Astrocyte of the spinal cord (primary cell): ENCODE results near the gene CCHCR1.
"Not testable (repeated sequence)": the region's sequence is repeated elsewhere in the genome, so short reads cannot be mapped to it uniquely, and the experiment has no call there.

Source experiments
- DNase-seq: peaks from one replicate; pipeline ENCODE4 v3.0.0; 2011; ENCODE audit warnings: low read depth, low spot score
- H3K4me3 ChIP-seq: 2 replicates; pipeline ENCODE4 v1.5.1; 2011; ENCODE audit warnings: low read depth, mild to moderate bottlenecking, low read length, moderate library complexity
- CTCF ChIP-seq: IDR thresholded peaks from 2 replicates; pipeline ENCODE4 v1.5.1; 2012; ENCODE audit warnings: low read depth, mild to moderate bottlenecking, low read length, inconsistent platforms
- in situ Hi-C: cut with HindIII; loops from 2 replicates; pipeline ENCODE4 v1.10.0; 2017; ENCODE audit warnings: low sequenced_read_pairs

Gene CCHCR1

GRCh38 chr6:31170987-31171671 is 13.5 kb upstream of the CCHCR1 start:
- no peak for TF ChIP-seq CTCF
- no peak for DNase-seq
- in situ Hi-C loops, result no loop called here
- no peak overlapping the region for H3K4me3 ChIP-seq

DNA sequence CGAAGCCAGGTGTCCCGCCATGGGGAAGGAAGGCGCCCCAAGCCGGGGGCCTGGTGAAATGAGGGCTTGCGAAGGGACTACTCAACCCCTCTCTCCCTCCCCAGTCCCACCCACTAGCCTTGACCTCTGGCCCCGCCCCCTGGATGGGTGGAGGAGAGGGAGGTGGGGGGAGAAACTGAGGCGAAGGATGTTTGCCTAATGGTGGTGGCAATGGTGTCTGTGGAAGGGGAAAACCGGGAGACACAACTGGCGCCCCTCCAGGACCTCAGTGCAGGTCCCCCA is 12.9 kb upstream of the CCHCR1 start, which contains the start of gene POU5F1:
Gene POU5F1, minus strand, starts transcription at position 83 of the 282 bp plus-strand sequence. Its CDS starts 62 bp downstream, at position 21.
- in situ Hi-C loops, result no loop called here
- no peak for TF ChIP-seq CTCF
- no peak for DNase-seq
- H3K4me3 ChIP-seq, result no peak within 1 kb of the TSS

DNA sequence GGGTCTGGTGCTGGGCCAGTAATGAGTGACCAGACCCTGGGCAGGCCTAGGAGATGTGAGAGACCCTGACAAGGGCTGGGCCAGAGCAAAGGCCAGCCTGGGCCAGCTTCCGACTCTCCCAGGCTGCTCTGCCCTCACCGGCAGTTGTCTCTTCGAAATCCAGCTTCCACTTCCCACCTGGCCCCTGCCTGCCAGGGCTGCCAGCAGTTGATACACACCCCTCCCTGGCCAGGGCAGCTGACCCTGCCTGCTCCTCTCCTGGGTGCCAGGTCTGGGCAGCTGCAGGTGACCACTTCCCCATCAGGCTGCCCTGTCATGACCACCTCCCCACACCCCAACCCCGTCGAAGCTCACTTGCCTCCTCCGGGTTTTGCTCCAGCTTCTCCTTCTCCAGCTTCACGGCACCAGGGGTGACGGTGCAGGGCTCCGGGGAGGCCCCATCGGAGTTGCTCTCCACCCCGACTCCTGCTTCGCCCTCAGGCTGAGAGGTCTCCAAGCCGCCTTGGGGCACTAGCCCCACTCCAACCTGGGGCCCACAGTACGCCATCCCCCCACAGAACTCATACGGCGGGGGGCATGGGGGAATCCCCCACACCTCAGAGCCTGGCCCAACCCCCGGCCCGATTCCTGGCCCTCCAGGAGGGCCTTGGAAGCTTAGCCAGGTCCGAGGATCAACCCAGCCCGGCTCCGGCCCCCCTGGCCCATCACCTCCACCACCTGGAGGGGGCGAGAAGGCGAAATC is 12.4 kb upstream of the CCHCR1 start:
- in situ Hi-C loops, DNase-seq, H3K4me3 ChIP-seq: not testable (repeated sequence)

DNA sequence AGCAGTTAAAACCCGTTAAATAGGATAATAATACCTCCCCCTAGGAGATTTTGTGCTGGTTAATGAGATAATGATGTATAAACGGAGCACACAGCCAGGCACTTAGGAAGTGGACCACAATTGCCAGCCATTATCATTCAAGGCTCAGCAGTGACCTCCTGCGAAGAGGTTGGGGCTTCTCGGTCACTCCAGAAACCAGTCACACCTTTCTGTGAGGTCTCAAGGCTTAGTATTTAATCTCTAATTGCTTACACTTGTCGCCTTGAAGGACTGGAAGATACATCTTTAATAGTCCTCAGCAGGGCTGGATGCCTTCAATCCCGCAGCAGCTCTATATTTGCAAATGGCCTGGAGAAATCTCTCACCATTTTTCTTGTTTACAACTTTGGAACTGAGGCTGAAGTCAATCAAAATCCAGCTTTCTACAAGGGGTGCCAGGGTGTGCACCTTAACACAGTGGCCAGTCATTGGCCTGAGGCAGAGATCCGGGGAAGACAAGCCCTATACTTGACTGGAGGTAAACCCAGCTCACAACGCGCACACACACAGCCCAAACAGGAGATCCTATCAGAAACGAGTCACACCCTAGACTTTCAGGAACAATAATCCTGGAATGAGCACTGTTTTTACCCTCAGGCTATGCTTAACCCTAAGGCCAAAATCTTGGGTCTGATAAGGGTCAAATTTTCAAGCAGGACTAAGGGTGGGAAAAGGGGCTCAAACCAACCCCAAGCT is 11.7 kb upstream of the CCHCR1 start:
- no peak for DNase-seq
- TF ChIP-seq CTCF, result no peak
- in situ Hi-C loops, result no loop called here
- H3K4me3 ChIP-seq, result no peak overlapping the region

DNA sequence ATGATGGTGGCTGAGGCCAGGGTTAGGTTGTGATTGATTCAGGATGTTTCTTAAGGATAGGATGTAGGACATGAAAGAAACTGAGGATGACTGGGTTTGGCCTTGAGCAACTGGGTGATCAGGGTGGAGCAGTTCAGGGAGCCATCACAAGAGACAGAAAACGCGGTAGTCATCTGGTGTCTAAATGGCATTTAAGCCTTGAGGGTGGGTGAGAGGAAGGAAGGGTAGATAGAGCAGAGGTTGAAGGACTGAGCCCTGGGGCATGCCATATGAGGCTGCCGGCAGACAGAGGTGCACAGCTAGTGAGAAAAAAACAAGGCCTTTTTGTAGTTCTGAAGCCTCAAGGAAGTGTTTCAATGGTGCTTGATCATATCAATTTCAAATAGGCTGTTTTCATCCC is 11.0 kb upstream of the CCHCR1 start:
- no peak overlapping the region for H3K4me3 ChIP-seq
- in situ Hi-C loops, result no loop called here
- DNase-seq, result no peak
- TF ChIP-seq CTCF, result no peak

GRCh38 chr6:31165986-31166385 is 8.4 kb upstream of the CCHCR1 start:
- in situ Hi-C loops, result no loop called here
- no peak for DNase-seq
- no peak for TF ChIP-seq CTCF
- H3K4me3 ChIP-seq, result no peak overlapping the region

DNA sequence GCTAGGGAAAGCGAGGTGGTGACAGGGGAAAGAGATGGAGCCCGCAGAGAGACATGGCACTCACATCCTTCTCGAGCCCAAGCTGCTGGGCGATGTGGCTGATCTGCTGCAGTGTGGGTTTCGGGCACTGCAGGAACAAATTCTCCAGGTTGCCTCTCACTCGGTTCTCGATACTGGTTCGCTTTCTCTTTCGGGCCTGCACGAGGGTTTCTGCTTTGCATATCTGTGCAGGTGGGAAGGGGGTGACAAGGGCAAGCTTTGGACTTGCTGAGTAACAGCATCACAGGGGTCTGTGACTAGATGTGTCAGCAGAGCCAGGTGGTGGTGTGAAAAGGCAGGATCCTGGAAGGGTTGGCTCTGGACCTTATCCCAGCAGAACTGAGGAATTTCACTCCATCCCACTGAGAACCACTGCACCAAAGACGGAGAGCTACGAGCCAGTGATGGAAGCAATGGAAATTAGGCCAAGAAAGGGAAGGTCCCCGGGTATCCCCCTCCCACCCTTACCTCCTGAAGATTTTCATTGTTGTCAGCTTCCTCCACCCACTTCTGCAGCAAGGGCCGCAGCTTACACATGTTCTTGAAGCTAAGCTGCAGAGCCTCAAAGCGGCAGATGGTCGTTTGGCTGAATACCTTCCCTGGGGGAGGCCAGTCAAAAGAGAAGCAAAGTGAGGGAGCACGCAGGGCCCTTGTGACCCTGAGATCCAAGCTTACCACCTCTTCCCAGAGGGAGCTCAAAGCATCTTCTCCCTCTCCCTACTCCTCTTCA is 7.6 kb upstream of the CCHCR1 start:
- H3K4me3 ChIP-seq, DNase-seq, in situ Hi-C loops: not testable (repeated sequence)

DNA sequence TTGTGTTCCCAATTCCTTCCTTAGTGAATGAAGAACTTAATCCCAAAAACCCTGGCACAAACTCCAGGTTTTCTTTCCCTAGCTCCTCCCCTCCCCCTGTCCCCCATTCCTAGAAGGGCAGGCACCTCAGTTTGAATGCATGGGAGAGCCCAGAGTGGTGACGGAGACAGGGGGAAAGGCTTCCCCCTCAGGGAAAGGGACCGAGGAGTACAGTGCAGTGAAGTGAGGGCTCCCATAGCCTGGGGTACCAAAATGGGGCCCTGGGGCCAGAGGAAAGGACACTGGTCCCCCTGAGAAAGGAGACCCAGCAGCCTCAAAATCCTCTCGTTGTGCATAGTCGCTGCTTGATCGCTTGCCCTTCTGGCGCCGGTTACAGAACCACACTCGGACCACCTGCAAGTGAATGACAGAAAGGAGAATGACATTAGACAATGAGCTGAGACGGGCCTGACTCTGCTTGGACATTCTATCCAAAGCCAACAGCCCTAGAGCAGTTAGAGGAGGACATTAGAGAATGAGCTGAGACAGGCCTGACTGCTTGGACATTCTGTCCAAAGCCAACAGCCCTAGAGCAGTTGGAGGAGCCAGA is 7.0 kb upstream of the CCHCR1 start:
- DNase-seq, in situ Hi-C loops, H3K4me3 ChIP-seq: not testable (repeated sequence)
